Neural cell (in vitro differentiated cells): ENCODE data around the gene LATS2. TPM values are rescaled to one million over a fixed set of nuclear protein-coding genes. Genes with fewer than 3 reads are reported as not detected.

Source experiments
- H2AFZ ChIP-seq: fragments of 200-600, 300-800 bp; sonication (generic), shearing (Covaris generic); 2 replicates; pipeline ENCODE4 v1.6.0; 2014; ENCODE audit warnings: low read depth, mild to moderate bottlenecking, antibody characterized with exemption, low read length, moderate library complexity
- H3F3A ChIP-seq: fragments of 200-600 bp; shearing (Covaris generic); 2 replicates; pipeline ENCODE4 v1.6.1; 2016; ENCODE audit warnings: mild to moderate bottlenecking, moderate library complexity, mixed read lengths, antibody characterized with exemption, low read length; ENCODE audit not compliant: insufficient read depth, poor library complexity, severe bottlenecking
- H3K27ac ChIP-seq: fragments of 200-600, 300-800 bp; sonication (generic), shearing (Covaris generic); 2 replicates; pipeline ENCODE4 v1.5.1; 2014; ENCODE audit warnings: mild to moderate bottlenecking, low read length, moderate library complexity
- H3K27me3 ChIP-seq: fragments of 300-800, 200-600 bp; sonication (generic), shearing (Covaris generic); 2 replicates; pipeline ENCODE4 v1.6.0; 2014; ENCODE audit warnings: mild to moderate bottlenecking, low read depth, low read length, moderate library complexity; ENCODE audit not compliant: insufficient read depth
- H3K36me3 ChIP-seq: fragments of 300-800, 200-600 bp; sonication (generic), shearing (Covaris generic); 2 replicates; pipeline ENCODE4 v1.5.1; 2014; ENCODE audit warnings: mild to moderate bottlenecking, antibody characterized with exemption, low read length, moderate library complexity; ENCODE audit not compliant: insufficient read depth
- H3K4me2 ChIP-seq: fragments of 300-800, 200-600 bp; sonication (generic), shearing (Covaris generic); 2 replicates; pipeline ENCODE4 v1.6.0; 2014; ENCODE audit warnings: mild to moderate bottlenecking, low read length
- H3K4me3 ChIP-seq: fragments of 300-800, 200-600 bp; sonication (generic), shearing (Covaris generic); 2 replicates; pipeline ENCODE4 v1.5.1; 2014; ENCODE audit warnings: mild to moderate bottlenecking, low read length, moderate library complexity
- H3K79me2 ChIP-seq: fragments of 200-600 bp; shearing (Covaris generic); replicated peaks from 2 replicates; pipeline ENCODE4 v1.6.0; 2014; ENCODE audit warnings: mild to moderate bottlenecking, low read length, moderate library complexity; ENCODE audit not compliant: insufficient read depth
- H3K9ac ChIP-seq: fragments of 300-800, 200-600 bp; sonication (generic), shearing (Covaris generic); 2 replicates; pipeline ENCODE4 v1.6.1; 2016; ENCODE audit warnings: mild to moderate bottlenecking, low read length, mixed read lengths
- H3K9me2 ChIP-seq: fragments of 200-600 bp; shearing (Covaris generic); 2 replicates; pipeline ENCODE4 v1.6.1; 2016; ENCODE audit warnings: mild to moderate bottlenecking, low read length, mixed read lengths; ENCODE audit not compliant: insufficient read depth
- H3K9me3 ChIP-seq: fragments of 200-600, 300-800 bp; sonication (generic), shearing (Covaris generic); 2 replicates; pipeline ENCODE4 v1.6.1; 2016; ENCODE audit warnings: mild to moderate bottlenecking, mixed run types, low read length, moderate library complexity, mixed read lengths
- H4K20me1 ChIP-seq: fragments of 200-600 bp; shearing (Covaris generic); 2 replicates; pipeline ENCODE4 v1.6.1; 2016; ENCODE audit warnings: mild to moderate bottlenecking, mixed run types; ENCODE audit not compliant: insufficient read depth
- CTCF ChIP-seq: fragments of 450-650 bp; IDR thresholded peaks from 2 replicates; pipeline ENCODE4 v1.5.1; 2014; ENCODE audit warnings: antibody characterized with exemption, mild to moderate bottlenecking, moderate library complexity; ENCODE audit not compliant: poor library complexity, severe bottlenecking
- EP300 ChIP-seq: fragments of 450-650 bp; conservative IDR thresholded peaks from 2 replicates; pipeline ENCODE4 v1.6.1; 2014; ENCODE audit warnings: antibody characterized with exemption, mild to moderate bottlenecking, moderate library complexity; ENCODE audit not compliant: poor library complexity, severe bottlenecking
- EZH2 ChIP-seq: fragments of 200-600, 300-800 bp; shearing (Covaris generic), sonication (generic); IDR thresholded peaks from 2 replicates; pipeline ENCODE4 v1.6.1; 2014; ENCODE audit warnings: antibody characterized with exemption, low read length, borderline replicate concordance, mild to moderate bottlenecking; ENCODE audit not compliant: insufficient read depth, poor library complexity, severe bottlenecking
- MXI1 ChIP-seq: fragments of 450-650 bp; conservative IDR thresholded peaks from 2 replicates; pipeline ENCODE4 v1.6.1; 2014; ENCODE audit warnings: antibody characterized with exemption, mild to moderate bottlenecking; ENCODE audit not compliant: poor library complexity, severe bottlenecking
- POLR2AphosphoS5 ChIP-seq: IDR thresholded peaks from 2 replicates; pipeline ENCODE4 v1.6.1; 2012
- RAD21 ChIP-seq: fragments of 450-650 bp; conservative IDR thresholded peaks from 2 replicates; pipeline ENCODE4 v1.6.1; 2014; ENCODE audit warnings: antibody characterized with exemption, mild to moderate bottlenecking, moderate library complexity
- SMC3 ChIP-seq: fragments of 450-650 bp; conservative IDR thresholded peaks from 2 replicates; pipeline ENCODE4 v1.6.1; 2014; ENCODE audit warnings: antibody characterized with exemption, mild to moderate bottlenecking, moderate library complexity; ENCODE audit not compliant: poor library complexity
- TAF1 ChIP-seq: IDR thresholded peaks from 2 replicates; pipeline ENCODE4 v1.6.1; 2012; ENCODE audit warnings: low read depth
- polyA plus RNA-seq: library from polyadenylated mRNA; depleted of rRNA; stranded (reverse); fragments of >200 nt; gene quantifications from 2 replicates; pipeline ENCODE4 v1.2.3, GENCODE V29; 2014
- TF ChIP-seq, protein P1 (sequence below): IDR thresholded peaks from 2 replicates; pipeline ENCODE4 v1.6.1; 2012; ENCODE audit warnings: borderline replicate concordance

LATS2 gene
- polyA plus RNA-seq, 1 donor from 2014 or later, result 2.6 TPM

- H3K27me3 ChIP-seq, result peaks cover 7% of the 10 kb centered on the region
- peaks cover 62% of the 10 kb centered on the region for H3K79me2 ChIP-seq
- H3K36me3 ChIP-seq, result no peaks in the 10 kb centered on the region
- no peaks in the 10 kb centered on the region for H3F3A ChIP-seq
- no peak for TF ChIP-seq RAD21
- TF ChIP-seq CTCF, result no peak
- no peak for TF ChIP-seq MXI1
- no peak for TF ChIP-seq EZH2
- H3K9ac ChIP-seq, result no peak overlapping the region
- no peak overlapping the region for H3K4me2 ChIP-seq
- H4K20me1 ChIP-seq, result no peaks in the 10 kb centered on the region
- no peaks in the 10 kb centered on the region for H3K9me3 ChIP-seq
- no peak overlapping the region for H2AFZ ChIP-seq
- H3K27ac ChIP-seq, result no peak overlapping the region
- no peaks in the 10 kb centered on the region for H3K9me2 ChIP-seq
- no peak overlapping the region for H3K4me3 ChIP-seq
Observed at GRCh38 chr13:21058361-21058760, 3.0 kb downstream of the LATS2 start.

DNA sequence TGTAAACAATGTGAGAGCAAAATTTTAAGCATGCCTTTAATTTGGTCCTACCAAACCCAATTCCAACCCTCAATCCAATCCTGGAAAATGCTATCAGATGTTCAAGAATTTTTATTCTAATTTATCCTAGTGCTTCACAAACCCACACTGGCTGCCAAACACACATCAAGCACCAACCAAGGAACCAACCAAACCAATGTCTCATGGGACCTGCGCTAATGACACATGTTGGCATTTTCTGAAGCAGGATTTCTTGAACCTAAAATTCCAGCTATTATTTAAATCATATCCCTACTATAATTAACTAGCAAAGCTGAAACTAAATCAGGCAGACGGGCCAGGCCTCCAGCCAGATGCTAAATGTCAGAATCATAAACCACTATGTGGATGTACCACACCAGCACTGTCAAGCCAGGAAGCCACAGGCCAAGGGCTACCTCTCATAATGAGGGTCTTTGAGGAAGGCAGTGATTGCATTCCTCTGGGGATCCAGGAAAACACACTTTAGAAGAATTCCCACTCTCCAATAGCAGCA is 5.8 kb downstream of the LATS2 start:
- peaks cover 73% of the 10 kb centered on the region for H3K79me2 ChIP-seq
- no peak overlapping the region for H3K27ac ChIP-seq
- H3K4me2 ChIP-seq, result no peak overlapping the region
- TF ChIP-seq EZH2 (no peak), POLR2AphosphoS5 (no peak), TAF1 (no peak), CTCF (no peak), MXI1 (no peak), SMC3 (no peak), EP300 (no peak), RAD21 (no peak)
- TF ChIP-seq, protein P1, sequence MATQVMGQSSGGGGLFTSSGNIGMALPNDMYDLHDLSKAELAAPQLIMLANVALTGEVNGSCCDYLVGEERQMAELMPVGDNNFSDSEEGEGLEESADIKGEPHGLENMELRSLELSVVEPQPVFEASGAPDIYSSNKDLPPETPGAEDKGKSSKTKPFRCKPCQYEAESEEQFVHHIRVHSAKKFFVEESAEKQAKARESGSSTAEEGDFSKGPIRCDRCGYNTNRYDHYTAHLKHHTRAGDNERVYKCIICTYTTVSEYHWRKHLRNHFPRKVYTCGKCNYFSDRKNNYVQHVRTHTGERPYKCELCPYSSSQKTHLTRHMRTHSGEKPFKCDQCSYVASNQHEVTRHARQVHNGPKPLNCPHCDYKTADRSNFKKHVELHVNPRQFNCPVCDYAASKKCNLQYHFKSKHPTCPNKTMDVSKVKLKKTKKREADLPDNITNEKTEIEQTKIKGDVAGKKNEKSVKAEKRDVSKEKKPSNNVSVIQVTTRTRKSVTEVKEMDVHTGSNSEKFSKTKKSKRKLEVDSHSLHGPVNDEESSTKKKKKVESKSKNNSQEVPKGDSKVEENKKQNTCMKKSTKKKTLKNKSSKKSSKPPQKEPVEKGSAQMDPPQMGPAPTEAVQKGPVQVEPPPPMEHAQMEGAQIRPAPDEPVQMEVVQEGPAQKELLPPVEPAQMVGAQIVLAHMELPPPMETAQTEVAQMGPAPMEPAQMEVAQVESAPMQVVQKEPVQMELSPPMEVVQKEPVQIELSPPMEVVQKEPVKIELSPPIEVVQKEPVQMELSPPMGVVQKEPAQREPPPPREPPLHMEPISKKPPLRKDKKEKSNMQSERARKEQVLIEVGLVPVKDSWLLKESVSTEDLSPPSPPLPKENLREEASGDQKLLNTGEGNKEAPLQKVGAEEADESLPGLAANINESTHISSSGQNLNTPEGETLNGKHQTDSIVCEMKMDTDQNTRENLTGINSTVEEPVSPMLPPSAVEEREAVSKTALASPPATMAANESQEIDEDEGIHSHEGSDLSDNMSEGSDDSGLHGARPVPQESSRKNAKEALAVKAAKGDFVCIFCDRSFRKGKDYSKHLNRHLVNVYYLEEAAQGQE, result no peak
- H3K9ac ChIP-seq, result no peak overlapping the region
- H3F3A ChIP-seq, result no peaks in the 10 kb centered on the region
- H2AFZ ChIP-seq, result no peak overlapping the region
- no peaks in the 10 kb centered on the region for H3K9me3 ChIP-seq
- no peaks in the 10 kb centered on the region for H3K9me2 ChIP-seq
- H3K27me3 ChIP-seq, result peaks cover 7% of the 10 kb centered on the region
- H3K36me3 ChIP-seq, result no peaks in the 10 kb centered on the region
- H4K20me1 ChIP-seq, result no peaks in the 10 kb centered on the region
- no peak overlapping the region for H3K4me3 ChIP-seq
